Lower leg skin (tissue), 4 donors: ENCODE measurements around the gene EIF2D. TPM values are rescaled to one million over a fixed set of nuclear protein-coding genes. Genes with fewer than 3 reads are reported as not detected.

Source experiments
- DNase-seq, 2 donors: peaks; one replicate each; pipeline ENCODE4 v3.0.0-alpha.2; 2019; ENCODE audit warnings: low spot score in 2 of 2
- H3K4me3 ChIP-seq: fragments of 200-600 bp; sonication (generic); 2 replicates; pipeline ENCODE4 v1.5.1; 2017; ENCODE audit warnings: mild to moderate bottlenecking, low read depth; ENCODE audit not compliant: poor library complexity, severe bottlenecking
- CTCF ChIP-seq, 3 donors: fragments of 450-650 bp; IDR thresholded peaks; one replicate each; pipeline ENCODE4 v1.5.1; 2016; ENCODE audit warnings: antibody characterized with exemption in 3 of 3, mild to moderate bottlenecking in 3 of 3, moderate library complexity in 2 of 3
- POLR2A ChIP-seq, 2 donors: fragments of 450-650 bp; IDR thresholded peaks; one replicate each; pipeline ENCODE4 v1.6.1; 2016 to 2017; ENCODE audit warnings: antibody characterized with exemption in 2 of 2, mild to moderate bottlenecking in 1 of 2, moderate library complexity in 1 of 2
- WGBS, 2 donors: methylation state at CpG; one replicate each; pipeline ENCODE4 v1.1.5; 2018; 5-methylcytosine and 5-hydroxymethylcytosine counted together
- intact Hi-C: fragments of 100-400 bp; cut with DNase I; formaldehyde crosslinking; loops from one replicate; pipeline ENCODE4 v1.15.0; 2023; ENCODE audit warnings: low total_unique reads
- total RNA-seq, 4 donors: library from RNA; depleted of rRNA; stranded (reverse); fragments of >200 nt; gene quantifications; one replicate each; pipeline ENCODE4 v1.1.0, GENCODE V29; 2016

Gene EIF2D
- total RNA-seq, 4 donors from 2014 or later: 39.7 to 57.3 (median 53.1) TPM

- no peak for DNase-seq
- WGBS, 2 donors: 67 to 76% methylated on average over 13 to 14 of the region's 14 CpGs
- H3K4me3 ChIP-seq: peak overlapping the region; percentile 38
- TF ChIP-seq CTCF (IDR thresholded peaks at IDR 0.05) (no peak), POLR2A (IDR thresholded peaks at IDR 0.05) (no peak)
- intact Hi-C loops: no loop called here
Observed at GRCh38 chr1:206557636-206558473, 54.4 kb downstream of the EIF2D start.

GRCh38 chr1:206556750-206557635 lies 55.3 kb downstream of the EIF2D start:
- WGBS, 2 donors: 1% methylated on average over 34 to 61 of the region's 67 CpGs
- peak overlapping the region; percentile 38 for H3K4me3 ChIP-seq
- peak; percentile 72 to 96 for DNase-seq
- TF ChIP-seq POLR2A (IDR thresholded peaks at IDR 0.05) (no peak), CTCF (IDR thresholded peaks at IDR 0.05) (no peak)
- intact Hi-C loops: no loop called here

- intact Hi-C loops: no loop called here
- DNase-seq: no peak
- WGBS, 2 donors: 57 to 61% methylated on average over 7 of the region's 7 CpGs
- H3K4me3 ChIP-seq: no peak overlapping the region
- TF ChIP-seq CTCF (IDR thresholded peaks at IDR 0.05) (no peak), POLR2A (IDR thresholded peaks at IDR 0.05) (no peak)
Observed at GRCh38 chr1:206556047-206556749, 56.1 kb downstream of the EIF2D start.

- TF ChIP-seq CTCF (IDR thresholded peaks at IDR 0.05): no peak
- no peak for TF ChIP-seq POLR2A (IDR thresholded peaks at IDR 0.05)
- H3K4me3 ChIP-seq: no peak overlapping the region
- 44 to 47% methylated on average over 10 of the region's 10 CpGs for WGBS, 2 donors
- intact Hi-C loops: no loop called here
- DNase-seq: no peak
Observed at GRCh38 chr1:206555473-206555935, 56.8 kb downstream of the EIF2D start.

GRCh38 chr1:206554701-206555472 lies 57.4 kb downstream of the EIF2D start:
- TF ChIP-seq CTCF (IDR thresholded peaks at IDR 0.05): no peak
- no peak for TF ChIP-seq POLR2A (IDR thresholded peaks at IDR 0.05)
- H3K4me3 ChIP-seq: no peak overlapping the region
- no peak for DNase-seq
- intact Hi-C loops: no loop called here
- 86% methylated on average over 1 of the region's 1 CpG for WGBS, 2 donors
